Measurements from ENCODE around the gene AXDND1.

- TF ChIP-seq, protein P1, sequence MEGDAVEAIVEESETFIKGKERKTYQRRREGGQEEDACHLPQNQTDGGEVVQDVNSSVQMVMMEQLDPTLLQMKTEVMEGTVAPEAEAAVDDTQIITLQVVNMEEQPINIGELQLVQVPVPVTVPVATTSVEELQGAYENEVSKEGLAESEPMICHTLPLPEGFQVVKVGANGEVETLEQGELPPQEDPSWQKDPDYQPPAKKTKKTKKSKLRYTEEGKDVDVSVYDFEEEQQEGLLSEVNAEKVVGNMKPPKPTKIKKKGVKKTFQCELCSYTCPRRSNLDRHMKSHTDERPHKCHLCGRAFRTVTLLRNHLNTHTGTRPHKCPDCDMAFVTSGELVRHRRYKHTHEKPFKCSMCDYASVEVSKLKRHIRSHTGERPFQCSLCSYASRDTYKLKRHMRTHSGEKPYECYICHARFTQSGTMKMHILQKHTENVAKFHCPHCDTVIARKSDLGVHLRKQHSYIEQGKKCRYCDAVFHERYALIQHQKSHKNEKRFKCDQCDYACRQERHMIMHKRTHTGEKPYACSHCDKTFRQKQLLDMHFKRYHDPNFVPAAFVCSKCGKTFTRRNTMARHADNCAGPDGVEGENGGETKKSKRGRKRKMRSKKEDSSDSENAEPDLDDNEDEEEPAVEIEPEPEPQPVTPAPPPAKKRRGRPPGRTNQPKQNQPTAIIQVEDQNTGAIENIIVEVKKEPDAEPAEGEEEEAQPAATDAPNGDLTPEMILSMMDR (IDR thresholded peaks at IDR 0.05) = no peak
- TF ChIP-seq POLR2AphosphoS5 (IDR thresholded peaks at IDR 0.05; ENCODE audit: insufficient read depth in 1 of 2, low read depth in 1 of 2) (no peak), POLR2A (IDR thresholded peaks at IDR 0.05) (no peak)
Measured at GRCh38 chr1:179323436-179323835, 42.3 kb upstream of the AXDND1 start.

All from vagina (tissue), 2 donors.